Endodermal cell (in vitro differentiated cells): ENCODE measurements around the gene LAG3. TPM values are rescaled to one million over a fixed set of nuclear protein-coding genes. Genes with fewer than 3 reads are reported as not detected.

Experiments used
- DNase-seq: peaks from one replicate; pipeline ENCODE4 v3.0.0-alpha.2; 2017
- H3K27ac ChIP-seq: 2 replicates; pipeline ENCODE4 v1.5.1; 2013; ENCODE audit warnings: mild to moderate bottlenecking, low read depth, low read length, moderate library complexity
- H3K27me3 ChIP-seq: 2 replicates; pipeline ENCODE4 v1.6.1; 2013; ENCODE audit warnings: mild to moderate bottlenecking, low read length, moderate library complexity; ENCODE audit not compliant: insufficient read depth, control insufficient read depth, poor library complexity, severe bottlenecking
- H3K36me3 ChIP-seq: 2 replicates; pipeline ENCODE4 v1.7.0; 2013; ENCODE audit warnings: mild to moderate bottlenecking, low read length, moderate library complexity; ENCODE audit not compliant: control insufficient read depth, insufficient read depth
- H3K4me1 ChIP-seq: one replicate; pipeline ENCODE4 v1.7.0; 2013; ENCODE audit warnings: low read length; ENCODE audit not compliant: control insufficient read depth, insufficient read depth
- H3K4me3 ChIP-seq: 2 replicates; pipeline ENCODE4 v1.5.1; 2013; ENCODE audit warnings: mild to moderate bottlenecking, low read length, moderate library complexity
- H3K9ac ChIP-seq: 2 replicates; pipeline ENCODE4 v1.6.1; 2013; ENCODE audit warnings: mild to moderate bottlenecking, low read length, moderate library complexity; ENCODE audit not compliant: poor library complexity, severe bottlenecking; ENCODE audit errors: extremely low read depth
- H3K9me3 ChIP-seq: 2 replicates; pipeline ENCODE4 v1.6.1; 2013; ENCODE audit warnings: mild to moderate bottlenecking, low read length, moderate library complexity; ENCODE audit not compliant: control insufficient read depth
- H3K27ac Mint-ChIP-seq: 2 replicates; pipeline ENCODE4 v1.8.0; 2020; ENCODE audit warnings: mixed read lengths
- H3K27me3 Mint-ChIP-seq: 2 replicates; pipeline ENCODE4 v1.8.0; 2021; ENCODE audit warnings: mild to moderate bottlenecking, mixed read lengths; ENCODE audit not compliant: insufficient read depth
- H3K36me3 Mint-ChIP-seq: 2 replicates; pipeline ENCODE4 v1.8.0; 2020; ENCODE audit warnings: low read depth, mixed read lengths
- H3K4me1 Mint-ChIP-seq: 2 replicates; pipeline ENCODE4 v1.8.0; 2020; ENCODE audit warnings: mixed read lengths
- H3K4me3 Mint-ChIP-seq: 2 replicates; pipeline ENCODE4 v1.8.0; 2020; ENCODE audit warnings: mild to moderate bottlenecking, moderate library complexity, mixed read lengths
- H3K9me3 Mint-ChIP-seq: 2 replicates; pipeline ENCODE4 v1.8.0; 2020; ENCODE audit warnings: mild to moderate bottlenecking, mixed read lengths
- CTCF ChIP-seq: fragments of 200-600 bp; sonication (generic); conservative IDR thresholded peaks from 2 replicates; pipeline ENCODE4 v1.5.0; 2021; ENCODE audit warnings: antibody characterized with exemption, mild to moderate bottlenecking
- WGBS, 2 experiments: methylation state at CpG; one replicate each; pipeline versions ENCODE4 v1.1.5 to v1.1.7; 2013; ENCODE audit warnings: missing lambda C conversion rate in 2 of 2, mixed read lengths in 1 of 2; ENCODE audit not compliant: insufficient coverage in 1 of 2, insufficient read length in 1 of 2; 5-methylcytosine and 5-hydroxymethylcytosine counted together
- total RNA-seq, 2 donors: library from RNA; stranded (reverse); fragmentation: NEBNext Ultra II Directional in 1 of 2; extraction: Animal tissue kit (Norgen Biotek cat#: 25700) in 1 of 2; gene quantifications; 2 replicates in 1 of 2; 3 replicates in 1 of 2; pipeline ENCODE4 v1.2.1, GENCODE V29; 2021

Gene LAG3
- total RNA-seq, 2 donors from 2014 or later = 1.9 to 7.3 TPM

DNA sequence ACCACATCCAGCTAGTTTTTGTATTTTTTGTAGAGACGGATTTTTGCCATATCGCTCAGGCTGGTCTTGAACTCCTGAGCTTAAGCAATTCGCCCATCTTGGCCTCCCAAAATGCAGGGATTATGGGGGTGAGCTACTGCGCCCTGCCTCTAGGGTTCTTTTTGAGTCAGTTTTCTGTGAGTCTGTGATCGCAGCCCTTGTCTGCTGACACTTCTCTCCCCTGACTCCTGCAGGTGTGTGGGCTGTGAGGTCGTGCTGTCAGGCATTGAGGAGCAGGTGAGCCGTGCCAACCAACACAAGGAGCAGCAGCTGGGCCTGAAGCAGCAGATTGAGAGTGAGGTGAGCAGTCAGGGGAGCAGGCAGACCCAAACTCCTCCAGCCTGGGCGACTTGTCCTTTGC is 42.2 kb upstream of the LAG3 start:
- Histone ChIP-seq H3K9me3 (no peaks in the 10 kb centered on the region), H3K36me3 (peaks cover 25% of the 10 kb centered on the region), H3K27me3 (no peaks in the 10 kb centered on the region), H3K27ac (no peak overlapping the region), H3K4me3 (no peak overlapping the region), H3K4me1 (no peaks in the 10 kb centered on the region), H3K9ac (no peak overlapping the region)
- Mint-ChIP-seq H3K9me3 (no peaks in the 10 kb centered on the region), H3K27ac (no peak overlapping the region), H3K4me1 (peaks cover 8% of the 10 kb centered on the region), H3K4me3 (no peak overlapping the region), H3K27me3 (no peaks in the 10 kb centered on the region), H3K36me3 (peaks cover 50% of the 10 kb centered on the region)
- 92 to 100% methylated on average over 4 to 8 of the region's 8 CpGs for WGBS, 2 experiments
- no peak for DNase-seq
- TF ChIP-seq CTCF = peak; percentile 40

- Histone ChIP-seq H3K4me1 (no peaks in the 10 kb centered on the region), H3K9me3 (no peaks in the 10 kb centered on the region), H3K36me3 (peaks cover 16% of the 10 kb centered on the region), H3K27ac (no peak overlapping the region), H3K27me3 (no peaks in the 10 kb centered on the region), H3K4me3 (no peak overlapping the region), H3K9ac (no peak overlapping the region)
- Mint-ChIP-seq H3K27ac (no peak overlapping the region), H3K9me3 (peaks cover 2% of the 10 kb centered on the region), H3K27me3 (no peaks in the 10 kb centered on the region), H3K4me1 (peaks cover 2% of the 10 kb centered on the region), H3K4me3 (no peak overlapping the region), H3K36me3 (peaks cover 30% of the 10 kb centered on the region)
- WGBS, 2 experiments = 89 to 94% methylated on average over 5 to 10 of the region's 10 CpGs
- no peak for DNase-seq
- no peak for TF ChIP-seq CTCF
Measured at GRCh38 chr12:6734506-6735387, 37.6 kb upstream of the LAG3 start.

DNA sequence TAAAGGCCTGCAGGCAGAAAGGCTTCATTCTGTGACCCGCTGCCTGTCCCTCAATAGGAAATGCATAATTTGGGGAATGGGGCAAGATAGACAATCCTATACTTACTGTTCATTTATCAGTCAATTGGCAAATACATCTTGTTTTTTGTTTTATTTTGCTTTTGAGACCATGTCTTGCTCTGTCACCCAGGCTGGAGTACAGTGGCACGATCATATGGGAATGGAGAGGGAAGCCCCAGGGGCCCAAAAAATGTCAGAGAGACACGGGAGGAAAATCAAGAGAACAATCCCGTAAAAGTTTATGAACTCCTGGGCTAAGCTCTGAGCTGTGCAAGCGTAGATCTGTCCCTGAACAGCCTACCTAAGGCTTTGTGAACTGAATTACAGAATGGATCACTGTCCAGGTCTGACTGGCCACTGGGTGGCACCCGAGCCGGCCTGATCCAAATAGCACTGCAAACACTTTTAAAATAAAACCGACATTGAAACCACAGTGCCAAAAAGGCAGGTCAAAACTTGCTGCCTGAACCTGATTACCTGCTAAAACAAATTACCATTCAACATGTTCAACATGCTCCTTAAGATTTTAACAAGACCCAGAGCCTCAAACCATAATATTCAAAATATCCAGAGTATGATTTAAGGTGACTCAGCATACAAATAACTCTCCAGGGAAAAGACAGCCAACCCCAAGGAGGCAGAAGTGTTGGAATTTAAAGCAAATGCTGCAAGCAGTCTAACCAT is 36.7 kb upstream of the LAG3 start:
- H3K36me3 Mint-ChIP-seq = peaks cover 22% of the 10 kb centered on the region
- no peaks in the 10 kb centered on the region for H3K27me3 ChIP-seq
- H3K4me3 ChIP-seq = no peak overlapping the region
- H3K9ac ChIP-seq = no peak overlapping the region
- peak overlapping the region; percentile 56 for H3K27ac Mint-ChIP-seq
- H3K36me3 ChIP-seq = peaks cover 8% of the 10 kb centered on the region
- DNase-seq = peak; percentile 86
- 57 to 69% methylated on average over 4 to 8 of the region's 8 CpGs for WGBS, 2 experiments
- H3K4me3 Mint-ChIP-seq = no peak overlapping the region
- no peak overlapping the region for H3K27ac ChIP-seq
- no peaks in the 10 kb centered on the region for H3K4me1 ChIP-seq
- no peaks in the 10 kb centered on the region for H3K9me3 ChIP-seq
- TF ChIP-seq CTCF = peak; percentile 96
- H3K4me1 Mint-ChIP-seq = peaks cover 2% of the 10 kb centered on the region
- H3K27me3 Mint-ChIP-seq = no peaks in the 10 kb centered on the region
- peaks cover 2% of the 10 kb centered on the region for H3K9me3 Mint-ChIP-seq
